ENCODE data around the gene SGTA. TPM values are rescaled to one million over a fixed set of nuclear protein-coding genes. Genes with fewer than 3 reads are reported as not detected.
"Not testable (repeated sequence)": the region's sequence is repeated elsewhere in the genome, so short reads cannot be mapped to it uniquely, and the experiment has no call there.

Gene SGTA
- total and polyA plus RNA-seq, 2 donors from 2014 or later: 50.4 to 66.2 TPM

DNA sequence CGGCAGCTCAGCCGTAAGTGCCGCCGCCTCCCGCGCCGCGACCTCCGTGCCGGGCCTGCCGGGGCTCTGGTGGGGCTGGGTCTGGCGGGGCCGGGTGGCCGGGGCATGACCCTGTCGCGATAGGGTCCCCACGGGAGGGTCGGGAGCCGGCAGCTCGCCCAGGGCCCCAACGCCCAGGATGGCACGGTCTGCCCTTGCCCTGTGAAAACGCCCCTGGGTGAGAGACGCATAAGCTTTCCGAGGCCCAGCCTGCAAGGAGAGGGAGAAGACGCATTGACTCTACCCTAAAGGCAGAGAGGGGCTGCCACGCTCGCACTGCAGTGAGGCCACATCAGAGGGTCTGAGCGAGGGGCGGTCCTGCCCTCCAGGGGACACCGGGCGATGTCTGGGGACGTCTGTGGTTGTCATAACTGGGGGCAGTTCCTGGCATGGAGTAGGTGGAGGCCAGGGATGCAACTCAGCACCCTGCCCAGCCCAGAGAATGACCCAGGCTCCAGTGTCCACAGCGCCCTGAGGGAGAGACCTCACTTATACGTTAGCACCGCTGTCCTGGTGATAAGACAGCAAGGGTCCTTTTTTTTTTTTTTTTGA lies 37.1 kb upstream of the SGTA start:
- H3K4me3 ChIP-seq (ENCODE audit: low read length in 3 of 3): peak overlapping the region; percentile 72 to 86 (median 76)
- H3K36me3 ChIP-seq (ENCODE audit: control insufficient read depth in 2 of 3, insufficient read depth in 3 of 3, low read length in 3 of 3): no peaks in the 10 kb centered on the region
- H3K9ac ChIP-seq (ENCODE audit: low read length in 3 of 3): peak overlapping the region; percentile 54 to 73 (median 69)
- DNase-seq (peak in 3 of 5 donors; percentile 25 to 48 (median 30)), FAIRE-seq (no peak)
- no peak overlapping the region for H3K27ac ChIP-seq (ENCODE audit: low read depth in 2 of 2, low read length in 2 of 2)
- TF ChIP-seq, protein P1, sequence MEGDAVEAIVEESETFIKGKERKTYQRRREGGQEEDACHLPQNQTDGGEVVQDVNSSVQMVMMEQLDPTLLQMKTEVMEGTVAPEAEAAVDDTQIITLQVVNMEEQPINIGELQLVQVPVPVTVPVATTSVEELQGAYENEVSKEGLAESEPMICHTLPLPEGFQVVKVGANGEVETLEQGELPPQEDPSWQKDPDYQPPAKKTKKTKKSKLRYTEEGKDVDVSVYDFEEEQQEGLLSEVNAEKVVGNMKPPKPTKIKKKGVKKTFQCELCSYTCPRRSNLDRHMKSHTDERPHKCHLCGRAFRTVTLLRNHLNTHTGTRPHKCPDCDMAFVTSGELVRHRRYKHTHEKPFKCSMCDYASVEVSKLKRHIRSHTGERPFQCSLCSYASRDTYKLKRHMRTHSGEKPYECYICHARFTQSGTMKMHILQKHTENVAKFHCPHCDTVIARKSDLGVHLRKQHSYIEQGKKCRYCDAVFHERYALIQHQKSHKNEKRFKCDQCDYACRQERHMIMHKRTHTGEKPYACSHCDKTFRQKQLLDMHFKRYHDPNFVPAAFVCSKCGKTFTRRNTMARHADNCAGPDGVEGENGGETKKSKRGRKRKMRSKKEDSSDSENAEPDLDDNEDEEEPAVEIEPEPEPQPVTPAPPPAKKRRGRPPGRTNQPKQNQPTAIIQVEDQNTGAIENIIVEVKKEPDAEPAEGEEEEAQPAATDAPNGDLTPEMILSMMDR (IDR thresholded peaks at IDR 0.05; ENCODE audit: borderline replicate concordance, extremely low read depth, insufficient read depth): no peak
- intact Hi-C loops (cut with DNase I): no loop called here
- H3K27me3 ChIP-seq (ENCODE audit: control insufficient read depth, insufficient read depth, low read length): no peaks in the 10 kb centered on the region
- peaks cover 0 to 3% (median 0%) of the 10 kb centered on the region in 3 donors for H3K4me1 ChIP-seq (ENCODE audit: control insufficient read depth in 2 of 3, insufficient read depth in 2 of 3, low read depth in 1 of 3, low read length in 3 of 3)
- H3K9me3 ChIP-seq (ENCODE audit: control insufficient read depth in 2 of 3, insufficient read depth in 1 of 3, low read length in 3 of 3): no peaks in the 10 kb centered on the region

GRCh38 chr19:2819540-2820111 lies 36.6 kb upstream of the SGTA start, which contains the start of gene ZNF554:
ZNF554 (plus strand) TSS chr19:2819868; CDS start chr19:2820072, 204 bp downstream.
- peaks cover 0 to 3% (median 0%) of the 10 kb centered on the region in 3 donors for H3K4me1 ChIP-seq (ENCODE audit: control insufficient read depth in 2 of 3, insufficient read depth in 2 of 3, low read depth in 1 of 3, low read length in 3 of 3)
- DNase-seq: peak; percentile 98 to 99 (median 98)
- no peaks in the 10 kb centered on the region for H3K36me3 ChIP-seq (ENCODE audit: control insufficient read depth in 2 of 3, insufficient read depth in 3 of 3, low read length in 3 of 3)
- TF ChIP-seq, protein P1 (IDR thresholded peaks at IDR 0.05; ENCODE audit: borderline replicate concordance, extremely low read depth, insufficient read depth): peak; percentile 94
- intact Hi-C loops (cut with DNase I): no loop called here
- H3K9me3 ChIP-seq (ENCODE audit: control insufficient read depth in 2 of 3, insufficient read depth in 1 of 3, low read length in 3 of 3): no peaks in the 10 kb centered on the region
- FAIRE-seq: no peak
- no peak within 1 kb of the TSS for H3K27ac ChIP-seq (ENCODE audit: low read depth in 2 of 2, low read length in 2 of 2)
- peak within 1 kb of the TSS; percentile 72 to 86 (median 76) for H3K4me3 ChIP-seq (ENCODE audit: low read length in 3 of 3)
- H3K9ac ChIP-seq (ENCODE audit: low read length in 3 of 3): peak within 1 kb of the TSS; percentile 54 to 73 (median 69)
- no peaks in the 10 kb centered on the region for H3K27me3 ChIP-seq (ENCODE audit: control insufficient read depth, insufficient read depth, low read length)

DNA sequence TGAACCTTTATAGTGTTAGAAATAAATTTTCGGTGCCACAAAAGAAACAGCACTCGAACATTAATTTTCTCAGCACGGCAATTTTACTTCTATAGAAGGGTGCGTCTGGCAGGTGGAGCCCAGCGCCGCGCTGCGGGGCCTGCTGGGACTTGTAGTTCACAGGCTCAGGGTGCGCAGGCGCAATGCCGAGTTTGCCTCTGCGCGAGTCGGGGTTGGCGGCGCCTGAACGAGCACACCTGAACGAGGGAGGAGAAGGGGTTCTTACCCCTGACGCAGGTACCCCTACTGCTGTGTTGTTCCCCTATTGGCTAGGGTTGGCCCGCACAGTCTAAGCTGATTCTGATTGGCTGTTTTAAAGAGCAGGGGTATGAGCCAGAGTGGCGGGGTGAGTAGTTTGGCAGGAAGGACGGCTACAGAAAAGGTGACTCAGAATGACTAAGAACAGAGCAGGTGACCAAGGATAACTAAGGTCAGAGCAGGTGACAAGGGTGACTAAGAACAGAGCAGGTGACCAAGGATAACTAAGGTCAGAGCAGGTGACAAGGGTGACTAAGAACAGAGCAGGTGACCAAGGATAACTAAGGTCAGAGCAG lies 34.3 kb upstream of the SGTA start:
- intact Hi-C loops (cut with DNase I); H3K4me1 ChIP-seq (ENCODE audit: control insufficient read depth in 2 of 3, insufficient read depth in 2 of 3, low read depth in 1 of 3, low read length in 3 of 3); H3K36me3 ChIP-seq (ENCODE audit: control insufficient read depth in 2 of 3, insufficient read depth in 3 of 3, low read length in 3 of 3); H3K27me3 ChIP-seq (ENCODE audit: control insufficient read depth, insufficient read depth, low read length); H3K27ac ChIP-seq (ENCODE audit: low read depth in 2 of 2, low read length in 2 of 2); H3K9me3 ChIP-seq (ENCODE audit: control insufficient read depth in 2 of 3, insufficient read depth in 1 of 3, low read length in 3 of 3); H3K4me3 ChIP-seq (ENCODE audit: low read length in 3 of 3); H3K9ac ChIP-seq (ENCODE audit: low read length in 3 of 3); FAIRE-seq: not testable (repeated sequence)
- peak in 2 of 5 donors; percentile 6 to 41 for DNase-seq

DNA sequence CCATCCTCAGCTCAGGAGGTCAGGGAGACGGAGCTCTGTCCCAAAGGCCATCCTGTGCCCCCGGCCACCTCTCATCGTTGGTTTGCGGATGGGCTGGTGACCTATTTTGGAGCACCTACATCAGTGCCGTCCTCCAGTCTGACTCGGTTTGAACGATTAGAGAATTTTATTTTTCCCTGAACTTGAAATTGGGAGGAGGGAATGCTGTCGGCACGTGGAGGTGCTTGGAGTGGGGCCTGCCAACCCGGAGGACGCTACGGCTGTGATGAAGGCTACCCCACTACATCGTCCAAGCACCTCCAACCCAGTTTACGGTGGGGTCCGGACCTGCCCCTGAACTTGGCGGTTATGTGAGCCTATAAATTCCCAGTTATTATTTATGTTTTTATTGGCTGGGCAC lies 33.6 kb upstream of the SGTA start:
- Histone ChIP-seq H3K27me3 (ENCODE audit: control insufficient read depth, insufficient read depth, low read length) (no peaks in the 10 kb centered on the region), H3K4me1 (ENCODE audit: control insufficient read depth in 2 of 3, insufficient read depth in 2 of 3, low read depth in 1 of 3, low read length in 3 of 3) (peaks cover 0 to 3% (median 0%) of the 10 kb centered on the region in 3 donors), H3K9me3 (ENCODE audit: control insufficient read depth in 2 of 3, insufficient read depth in 1 of 3, low read length in 3 of 3) (no peaks in the 10 kb centered on the region), H3K36me3 (ENCODE audit: control insufficient read depth in 2 of 3, insufficient read depth in 3 of 3, low read length in 3 of 3) (no peaks in the 10 kb centered on the region), H3K4me3 (ENCODE audit: low read length in 3 of 3) (no peak overlapping the region), H3K27ac (ENCODE audit: low read depth in 2 of 2, low read length in 2 of 2) (no peak overlapping the region), H3K9ac (ENCODE audit: low read length in 3 of 3) (no peak overlapping the region)
- DNase-seq: no peak
- TF ChIP-seq, protein P1 (IDR thresholded peaks at IDR 0.05; ENCODE audit: borderline replicate concordance, extremely low read depth, insufficient read depth): no peak
- no peak for FAIRE-seq
- intact Hi-C loops (cut with DNase I): no loop called here

Measured in kidney (tissue), 14 donors.